ENCODE measurements around the gene SMYD3. TPM values are rescaled to one million over a fixed set of nuclear protein-coding genes. Genes with fewer than 3 reads are reported as not detected.

SMYD3 gene
- total and polyA plus RNA-seq, 10 of the 15 experiments (the other 5 are each of a cell fraction or from before 2014, with no cell fraction given): 18.3 to 54.0 (median 24.8) TPM

DNA sequence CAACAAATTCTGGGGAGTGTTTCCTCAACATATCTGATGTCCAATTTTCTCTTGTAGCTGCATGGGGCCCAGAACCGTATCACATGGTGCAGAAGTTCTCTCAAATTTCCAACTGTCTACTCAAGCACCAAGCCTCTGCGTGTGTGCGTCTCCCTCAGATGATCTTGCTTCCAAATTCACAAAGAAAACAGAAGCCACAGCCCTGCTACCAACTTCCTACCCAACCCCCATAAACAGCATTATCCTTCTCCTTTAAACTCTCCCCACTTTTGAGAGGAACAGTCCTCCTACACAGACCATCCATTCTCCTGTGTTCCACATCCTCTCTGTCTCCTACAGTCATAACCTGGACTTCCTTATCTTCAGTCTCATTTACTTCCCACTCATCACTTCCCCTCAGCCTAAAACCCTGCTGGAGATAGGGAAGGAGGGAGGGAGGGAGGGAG, 354.1 kb downstream of the SMYD3 start:
- WGBS (ENCODE audit: insufficient coverage, insufficient replicate concordance, low lambda C conversion rate, missing lambda C conversion rate): 100% methylated on average over 3 of the region's 3 CpGs
- no peak overlapping the region for H2AFZ ChIP-seq (ENCODE audit: control insufficient read depth, low read depth, low read length)
- TF ChIP-seq ZNF207 (IDR thresholded peaks at IDR 0.05; ENCODE audit: borderline replicate concordance): no peak
- TF ChIP-seq ESRRA (IDR thresholded peaks at IDR 0.05; ENCODE audit: low read length): no peak
- TF ChIP-seq CBX3 (IDR thresholded peaks at IDR 0.05; ENCODE audit: borderline replicate concordance, low read depth): no peak
- TF ChIP-seq, protein P1, sequence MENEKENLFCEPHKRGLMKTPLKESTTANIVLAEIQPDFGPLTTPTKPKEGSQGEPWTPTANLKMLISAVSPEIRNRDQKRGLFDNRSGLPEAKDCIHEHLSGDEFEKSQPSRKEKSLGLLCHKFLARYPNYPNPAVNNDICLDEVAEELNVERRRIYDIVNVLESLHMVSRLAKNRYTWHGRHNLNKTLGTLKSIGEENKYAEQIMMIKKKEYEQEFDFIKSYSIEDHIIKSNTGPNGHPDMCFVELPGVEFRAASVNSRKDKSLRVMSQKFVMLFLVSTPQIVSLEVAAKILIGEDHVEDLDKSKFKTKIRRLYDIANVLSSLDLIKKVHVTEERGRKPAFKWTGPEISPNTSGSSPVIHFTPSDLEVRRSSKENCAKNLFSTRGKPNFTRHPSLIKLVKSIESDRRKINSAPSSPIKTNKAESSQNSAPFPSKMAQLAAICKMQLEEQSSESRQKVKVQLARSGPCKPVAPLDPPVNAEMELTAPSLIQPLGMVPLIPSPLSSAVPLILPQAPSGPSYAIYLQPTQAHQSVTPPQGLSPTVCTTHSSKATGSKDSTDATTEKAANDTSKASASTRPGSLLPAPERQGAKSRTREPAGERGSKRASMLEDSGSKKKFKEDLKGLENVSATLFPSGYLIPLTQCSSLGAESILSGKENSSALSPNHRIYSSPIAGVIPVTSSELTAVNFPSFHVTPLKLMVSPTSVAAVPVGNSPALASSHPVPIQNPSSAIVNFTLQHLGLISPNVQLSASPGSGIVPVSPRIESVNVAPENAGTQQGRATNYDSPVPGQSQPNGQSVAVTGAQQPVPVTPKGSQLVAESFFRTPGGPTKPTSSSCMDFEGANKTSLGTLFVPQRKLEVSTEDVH (IDR thresholded peaks at IDR 0.05; ENCODE audit: low read depth, partially characterized antibody): no peak
- TF ChIP-seq, protein P2, sequence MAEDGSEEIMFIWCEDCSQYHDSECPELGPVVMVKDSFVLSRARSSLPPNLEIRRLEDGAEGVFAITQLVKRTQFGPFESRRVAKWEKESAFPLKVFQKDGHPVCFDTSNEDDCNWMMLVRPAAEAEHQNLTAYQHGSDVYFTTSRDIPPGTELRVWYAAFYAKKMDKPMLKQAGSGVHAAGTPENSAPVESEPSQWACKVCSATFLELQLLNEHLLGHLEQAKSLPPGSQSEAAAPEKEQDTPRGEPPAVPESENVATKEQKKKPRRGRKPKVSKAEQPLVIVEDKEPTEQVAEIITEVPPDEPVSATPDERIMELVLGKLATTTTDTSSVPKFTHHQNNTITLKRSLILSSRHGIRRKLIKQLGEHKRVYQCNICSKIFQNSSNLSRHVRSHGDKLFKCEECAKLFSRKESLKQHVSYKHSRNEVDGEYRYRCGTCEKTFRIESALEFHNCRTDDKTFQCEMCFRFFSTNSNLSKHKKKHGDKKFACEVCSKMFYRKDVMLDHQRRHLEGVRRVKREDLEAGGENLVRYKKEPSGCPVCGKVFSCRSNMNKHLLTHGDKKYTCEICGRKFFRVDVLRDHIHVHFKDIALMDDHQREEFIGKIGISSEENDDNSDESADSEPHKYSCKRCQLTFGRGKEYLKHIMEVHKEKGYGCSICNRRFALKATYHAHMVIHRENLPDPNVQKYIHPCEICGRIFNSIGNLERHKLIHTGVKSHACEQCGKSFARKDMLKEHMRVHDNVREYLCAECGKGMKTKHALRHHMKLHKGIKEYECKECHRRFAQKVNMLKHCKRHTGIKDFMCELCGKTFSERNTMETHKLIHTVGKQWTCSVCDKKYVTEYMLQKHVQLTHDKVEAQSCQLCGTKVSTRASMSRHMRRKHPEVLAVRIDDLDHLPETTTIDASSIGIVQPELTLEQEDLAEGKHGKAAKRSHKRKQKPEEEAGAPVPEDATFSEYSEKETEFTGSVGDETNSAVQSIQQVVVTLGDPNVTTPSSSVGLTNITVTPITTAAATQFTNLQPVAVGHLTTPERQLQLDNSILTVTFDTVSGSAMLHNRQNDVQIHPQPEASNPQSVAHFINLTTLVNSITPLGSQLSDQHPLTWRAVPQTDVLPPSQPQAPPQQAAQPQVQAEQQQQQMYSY (CRISPR knock-in tag; IDR thresholded peaks at IDR 0.05): no peak
- ChIA-PET RAD21 (ENCODE audit: unreplicated experiment) (no interaction called here), SMC1A (ENCODE audit: uncharacterized antibody, unreplicated experiment) (interaction anchor here (1.7 kb wide), 1 partner anchor 19 kb away, joined by 4 read pairs; no protein-coding TSS in a partner anchor), CTCF (no interaction called here), POLR2A (no interaction called here)
- H3K4me1 ChIP-seq (ENCODE audit: control insufficient read depth, insufficient read depth, low read length): no peaks in the 10 kb centered on the region
- no peaks in the 10 kb centered on the region for H3K36me3 ChIP-seq (ENCODE audit: control insufficient read depth in 2 of 2, insufficient read depth in 2 of 2, low read length in 1 of 2)
- no peaks in the 10 kb centered on the region for H3K27me3 ChIP-seq (replicated peaks in 1 of 2; ENCODE audit: control insufficient read depth in 2 of 2, insufficient read depth in 2 of 2, low read length in 1 of 2)
- H3K27ac ChIP-seq (ENCODE audit: control insufficient read depth, insufficient read depth): no peak overlapping the region
- no peak for ATAC-seq
- H4K20me1 ChIP-seq (ENCODE audit: control insufficient read depth, insufficient read depth): no peaks in the 10 kb centered on the region
- no peak for DNase-seq (ENCODE audit: low read depth, low spot score)
- H3K9ac ChIP-seq (ENCODE audit: control insufficient read depth, insufficient read depth, low read length): no peak overlapping the region
- H3K4me3 ChIP-seq: no peak overlapping the region
- in situ Hi-C loops (cut with MboI) (no loop called here), intact Hi-C loops (cut with micrococcal nuclease; ENCODE audit: unreplicated experiment) (no loop called here)
- BruUV-seq (replicated peaks): no TSS peak
- H3K9me3 ChIP-seq (replicated peaks; ENCODE audit: control insufficient read depth, insufficient read depth, low read length): peaks cover 3% of the 10 kb centered on the region; the same call in 1 of the 3 replicates
- H3K79me2 ChIP-seq (ENCODE audit: control insufficient read depth, insufficient read depth, low read length): no peaks in the 10 kb centered on the region
- FAIRE-seq: no peak
- H3K4me2 ChIP-seq (ENCODE audit: control insufficient read depth, insufficient read depth): no peak overlapping the region
